ENCODE measurements around the gene GLB1L2. TPM values are rescaled to one million over a fixed set of nuclear protein-coding genes. Genes with fewer than 3 reads are reported as not detected.

GLB1L2 gene
- total RNA-seq, 1 experiment from 2014 or later, result 27.1 TPM

GRCh38 chr11:134399996-134400395 lies 68.2 kb downstream of the GLB1L2 start:
- no TSS peak for BruUV-seq (replicated peaks)
- H3K27me3 ChIP-seq (ENCODE audit: insufficient read depth, low read length), result peaks cover 6% of the 10 kb centered on the region; the same call in 1 of the 2 replicates

More at GRCh38 chr11:134399996-134400395, 68.2 kb downstream of the GLB1L2 start:
- peaks cover 0 to 7% of the 10 kb centered on the region in 2 experiments; a peak in 2 of 4 replicates for H3K4me1 ChIP-seq (ENCODE audit: control insufficient read depth in 1 of 2, insufficient read depth in 2 of 2, low read length in 2 of 2)
- no peak for TF ChIP-seq EGR1 (IDR thresholded peaks at IDR 0.05; ENCODE audit: low read depth)
- no peak for TF ChIP-seq ZBTB33 (IDR thresholded peaks at IDR 0.05; ENCODE audit: extremely low read depth, insufficient replicate concordance, low read length)
- no peak overlapping the region for H3K27ac ChIP-seq (ENCODE audit: low read depth, low read length)
- ChIA-PET POLR2A (no interaction called here), RAD21 (ENCODE audit: low non-redundant PET in 1 of 2, low total read pairs in 2 of 2, uncharacterized antibody in 2 of 2, unreplicated experiment in 2 of 2) (no interaction called here), CTCF (no interaction called here)
- no peak overlapping the region for H3K9ac ChIP-seq (ENCODE audit: low read length)
- intact Hi-C loops (cut with micrococcal nuclease), result no loop called here
- ATAC-seq (no peak), DNase-seq (ENCODE audit: low read depth, low spot score) (no peak)
- H3K9me2 ChIP-seq (ENCODE audit: insufficient read depth), result no peaks in the 10 kb centered on the region
- no peaks in the 10 kb centered on the region for H3K79me2 ChIP-seq (ENCODE audit: insufficient read depth, low read length)
- H4K20me1 ChIP-seq (ENCODE audit: insufficient read depth), result no peaks in the 10 kb centered on the region
- H3K9me3 ChIP-seq (ENCODE audit: control insufficient read depth in 1 of 2, insufficient read depth in 1 of 2, low read depth in 1 of 2, low read length in 2 of 2), result no peaks in the 10 kb centered on the region
- no peak overlapping the region for H2AFZ ChIP-seq (ENCODE audit: low read depth, low read length, poor library complexity, severe bottlenecking)
- no peaks in the 10 kb centered on the region for H3K36me3 ChIP-seq (ENCODE audit: control insufficient read depth in 1 of 2, insufficient read depth in 2 of 2, low read length in 2 of 2)
- H3K4me3 ChIP-seq (replicated peaks in 1 of 2; ENCODE audit: low read depth in 1 of 2, low read length in 2 of 2), result no peak overlapping the region
- H3K4me2 ChIP-seq (ENCODE audit: low read length), result no peak overlapping the region

Measured in HCT116 (cell line).